Measurements from ENCODE around the gene KCNMA1. TPM values are rescaled to one million over a fixed set of nuclear protein-coding genes. Genes with fewer than 3 reads are reported as not detected.

Gene KCNMA1
- total and polyA plus RNA-seq, 9 of the 15 experiments (the other 6 are each of a cell fraction or from before 2014, with no cell fraction given) = 0.01 to 0.95 (median 0.15) TPM; not detected in 4

GRCh38 chr10:77566914-77567566 lies 70.6 kb downstream of the KCNMA1 start:
- FAIRE-seq = no peak
- under 1% methylated on average over 13 of the region's 13 CpGs for WGBS (ENCODE audit: insufficient coverage, low coverage, missing lambda C conversion rate)

DNA sequence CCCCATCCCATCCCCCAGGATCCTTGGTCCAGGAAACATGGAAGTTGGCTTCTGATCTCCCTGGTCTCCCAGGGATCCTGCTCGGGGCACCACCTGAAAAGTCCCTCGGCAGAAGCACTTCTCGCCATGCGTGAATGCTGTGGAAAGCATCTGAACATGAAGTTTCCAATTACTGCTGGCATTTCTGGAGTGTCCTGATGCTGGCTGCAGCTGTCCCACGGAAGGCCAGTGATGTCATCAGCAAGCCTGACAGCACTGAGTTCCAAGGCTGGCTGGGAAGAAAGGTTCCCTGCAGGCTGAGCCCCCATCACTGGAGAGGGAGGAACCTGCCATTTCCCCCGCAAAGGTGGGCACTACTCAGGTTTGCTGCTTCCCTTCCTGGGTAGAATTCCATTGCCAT lies 71.4 kb downstream of the KCNMA1 start:
- no peak overlapping the region for H3K4me3 ChIP-seq
- H3K4me2 ChIP-seq (ENCODE audit: insufficient read depth, low read length) = no peak overlapping the region
- no peaks in the 10 kb centered on the region for H3K36me3 ChIP-seq (ENCODE audit: control insufficient read depth, insufficient read depth, low read length)
- ATAC-seq = no peak
- in situ Hi-C loops (cut with MboI) (no loop called here), intact Hi-C loops (cut with micrococcal nuclease) (no loop called here)
- 0% methylated on average over 6 of the region's 6 CpGs for WGBS (ENCODE audit: insufficient coverage, low coverage, missing lambda C conversion rate)
- no peaks in the 10 kb centered on the region for H3K9me1 ChIP-seq (ENCODE audit: control insufficient read depth, insufficient read depth, low read length)
- H3K27ac ChIP-seq (ENCODE audit: extremely low read depth, low read depth, low read length) = no peak overlapping the region
- H3K4me1 ChIP-seq (replicated peaks in 1 of 2; ENCODE audit: control insufficient read depth in 2 of 2, insufficient read depth in 2 of 2, low read length in 2 of 2) = no peaks in the 10 kb centered on the region
- no TSS peak for BruUV-seq (replicated peaks)
- no peaks in the 10 kb centered on the region for H3K9me3 ChIP-seq (replicated peaks; ENCODE audit: control insufficient read depth, insufficient read depth, low read depth, low read length)
- TF ChIP-seq, protein P1, sequence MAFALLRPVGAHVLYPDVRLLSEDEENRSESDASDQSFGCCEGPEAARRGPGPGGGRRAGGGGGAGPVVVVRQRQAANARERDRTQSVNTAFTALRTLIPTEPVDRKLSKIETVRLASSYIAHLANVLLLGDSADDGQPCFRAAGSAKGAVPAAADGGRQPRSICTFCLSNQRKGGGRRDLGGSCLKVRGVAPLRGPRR (CRISPR knock-in tag; IDR thresholded peaks at IDR 0.05) = no peak
- TF ChIP-seq, protein P2, sequence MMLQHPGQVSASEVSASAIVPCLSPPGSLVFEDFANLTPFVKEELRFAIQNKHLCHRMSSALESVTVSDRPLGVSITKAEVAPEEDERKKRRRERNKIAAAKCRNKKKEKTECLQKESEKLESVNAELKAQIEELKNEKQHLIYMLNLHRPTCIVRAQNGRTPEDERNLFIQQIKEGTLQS (IDR thresholded peaks at IDR 0.05) = 0 out of 2 replicates have a peak, but pooled peaks have one; percentile 10
- TF ChIP-seq, protein P2 (CRISPR knock-in tag; conservative IDR thresholded peaks at IDR 0.05) = no peak
- no peak for FAIRE-seq
- no peak overlapping the region for H3K9ac ChIP-seq (ENCODE audit: insufficient read depth in 1 of 2, low read depth in 2 of 2, low read length in 2 of 2)
- H3K79me2 ChIP-seq (ENCODE audit: control insufficient read depth, insufficient read depth, low read length) = no peaks in the 10 kb centered on the region
- peaks cover 9 to 34% of the 10 kb centered on the region in 2 experiments; a peak in 3 of 5 replicates for H3K27me3 ChIP-seq (ENCODE audit: control insufficient read depth in 2 of 2, insufficient read depth in 2 of 2, low read length in 2 of 2)
- POLR2A ChIA-PET = no interaction called here
- CTCF ChIA-PET (ENCODE audit: low intra/inter-chr PET ratio) = no interaction called here
- no peaks in the 10 kb centered on the region for H4K20me1 ChIP-seq (replicated peaks; ENCODE audit: control insufficient read depth, insufficient read depth, low read length)
- DNase-seq (ENCODE audit: extremely low read depth in 1 of 4, low spot score in 3 of 4) = no peak
- H2AFZ ChIP-seq (ENCODE audit: low read depth, low read length) = no peak overlapping the region

More at GRCh38 chr10:77566914-77567566, 70.6 kb downstream of the KCNMA1 start:
- TF ChIP-seq TGIF2 (CRISPR knock-in tag; IDR thresholded peaks at IDR 0.05) = no peak
- intact Hi-C loops (cut with micrococcal nuclease) (no loop called here), in situ Hi-C loops (cut with MboI) (no loop called here)
- Histone ChIP-seq H3K9ac (ENCODE audit: insufficient read depth in 1 of 2, low read depth in 2 of 2, low read length in 2 of 2) (no peak overlapping the region), H3K79me2 (ENCODE audit: control insufficient read depth, insufficient read depth, low read length) (no peaks in the 10 kb centered on the region), H3K36me3 (ENCODE audit: control insufficient read depth, insufficient read depth, low read length) (no peaks in the 10 kb centered on the region), H4K20me1 (replicated peaks; ENCODE audit: control insufficient read depth, insufficient read depth, low read length) (no peaks in the 10 kb centered on the region), H3K4me3 (no peak overlapping the region), H3K4me2 (ENCODE audit: insufficient read depth, low read length) (no peak overlapping the region), H3K9me1 (ENCODE audit: control insufficient read depth, insufficient read depth, low read length) (no peaks in the 10 kb centered on the region), H3K27ac (ENCODE audit: extremely low read depth, low read depth, low read length) (no peak overlapping the region), H3K9me3 (replicated peaks; ENCODE audit: control insufficient read depth, insufficient read depth, low read depth, low read length) (no peaks in the 10 kb centered on the region), H3K27me3 (ENCODE audit: control insufficient read depth in 2 of 2, insufficient read depth in 2 of 2, low read length in 2 of 2) (peaks cover 9 to 34% of the 10 kb centered on the region in 2 experiments; a peak in 3 of 5 replicates), H2AFZ (ENCODE audit: low read depth, low read length) (no peak overlapping the region), H3K4me1 (replicated peaks in 1 of 2; ENCODE audit: control insufficient read depth in 2 of 2, insufficient read depth in 2 of 2, low read length in 2 of 2) (no peaks in the 10 kb centered on the region)
- ATAC-seq = no peak
- ChIA-PET CTCF (ENCODE audit: low intra/inter-chr PET ratio) (no interaction called here), POLR2A (no interaction called here)
- DNase-seq (ENCODE audit: extremely low read depth in 1 of 4, low spot score in 3 of 4) = no peak
- no TSS peak for BruUV-seq (replicated peaks)
